Measurements from ENCODE around the gene KCTD21. TPM values are rescaled to one million over a fixed set of nuclear protein-coding genes. Genes with fewer than 3 reads are reported as not detected.
"Not testable (repeated sequence)": the region's sequence is repeated elsewhere in the genome, so short reads cannot be mapped to it uniquely, and the experiment has no call there.

Gene KCTD21
- total and polyA plus RNA-seq, 2 experiments from 2014 or later: 4.7 to 8.2 TPM

DNA sequence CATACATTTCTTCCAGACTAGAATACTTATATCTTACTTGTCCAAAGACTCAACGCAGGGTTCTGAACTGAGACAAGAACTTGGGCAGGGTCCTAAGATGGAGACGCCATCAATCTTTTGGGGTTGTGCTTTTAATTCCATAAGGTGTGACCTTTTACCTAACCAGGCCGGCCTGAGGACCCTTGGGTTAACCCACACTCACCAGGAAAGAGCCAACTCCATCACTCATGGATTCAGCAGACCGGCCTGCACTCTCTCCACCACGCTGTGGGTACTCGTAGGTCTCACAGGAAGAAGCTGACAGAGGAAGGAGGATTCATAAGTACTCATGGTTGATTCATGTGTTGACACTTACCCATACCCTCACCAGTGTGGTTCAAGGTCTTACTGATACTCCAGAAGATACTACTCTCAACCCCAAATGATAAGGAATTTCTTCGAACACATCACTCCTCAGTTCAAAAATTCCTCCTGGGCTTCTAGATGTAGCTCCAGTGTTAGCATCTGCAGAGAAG lies 36.5 kb upstream of the KCTD21 start:
- TF ChIP-seq EZH2 (IDR thresholded peaks at IDR 0.05; ENCODE audit: borderline replicate concordance): no peak

DNA sequence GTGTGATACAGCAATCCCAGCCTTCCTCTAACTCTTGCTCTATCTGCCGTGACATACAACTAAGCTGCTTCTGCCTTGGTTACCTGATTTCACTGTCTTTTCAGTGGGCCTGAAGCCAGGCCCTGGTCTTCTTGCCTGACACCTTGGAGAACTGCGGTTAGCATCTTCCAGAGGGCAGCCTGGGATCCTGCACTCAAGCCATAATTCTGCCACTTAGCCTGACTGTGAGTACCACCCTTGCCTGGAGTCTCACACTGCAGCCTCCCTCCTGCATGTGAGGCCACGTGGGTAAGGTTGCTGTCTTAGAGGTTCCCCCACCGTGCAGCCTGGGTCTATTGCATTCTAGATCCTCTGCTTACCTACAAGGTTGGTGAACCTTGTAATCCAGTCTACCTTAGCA lies 36.1 kb upstream of the KCTD21 start:
- no peaks in the 10 kb centered on the region for H3K36me3 ChIP-seq (replicated peaks; ENCODE audit: insufficient read depth, low read depth)
- 89% methylated on average over 4 of the region's 4 CpGs for WGBS (ENCODE audit: low lambda C conversion rate, missing lambda C conversion rate)
- H3K79me2 ChIP-seq: no peaks in the 10 kb centered on the region
- no peaks in the 10 kb centered on the region for H3K9me3 ChIP-seq (ENCODE audit: low read depth)
- H3K4me3 ChIP-seq: no peak overlapping the region
- no peaks in the 10 kb centered on the region for H4K20me1 ChIP-seq (ENCODE audit: insufficient read depth, poor library complexity, severe bottlenecking)
- no peaks in the 10 kb centered on the region for H3K27me3 ChIP-seq
- no peaks in the 10 kb centered on the region for H3K4me1 ChIP-seq (ENCODE audit: insufficient read depth)
- no peak for DNase-seq (ENCODE audit: low spot score)
- no peak overlapping the region for H3K4me2 ChIP-seq
- no peaks in the 10 kb centered on the region for H3K9me2 ChIP-seq (replicated peaks; ENCODE audit: insufficient read depth)
- no peak overlapping the region for H2AFZ ChIP-seq
- no peak overlapping the region for H3K27ac ChIP-seq
- TF ChIP-seq EZH2 (IDR thresholded peaks at IDR 0.05; ENCODE audit: borderline replicate concordance) (no peak), EZH2phosphoT487 (IDR thresholded peaks at IDR 0.05; ENCODE audit: low read depth, severe bottlenecking, unreplicated experiment) (no peak)
- TF ChIP-seq, protein P1, sequence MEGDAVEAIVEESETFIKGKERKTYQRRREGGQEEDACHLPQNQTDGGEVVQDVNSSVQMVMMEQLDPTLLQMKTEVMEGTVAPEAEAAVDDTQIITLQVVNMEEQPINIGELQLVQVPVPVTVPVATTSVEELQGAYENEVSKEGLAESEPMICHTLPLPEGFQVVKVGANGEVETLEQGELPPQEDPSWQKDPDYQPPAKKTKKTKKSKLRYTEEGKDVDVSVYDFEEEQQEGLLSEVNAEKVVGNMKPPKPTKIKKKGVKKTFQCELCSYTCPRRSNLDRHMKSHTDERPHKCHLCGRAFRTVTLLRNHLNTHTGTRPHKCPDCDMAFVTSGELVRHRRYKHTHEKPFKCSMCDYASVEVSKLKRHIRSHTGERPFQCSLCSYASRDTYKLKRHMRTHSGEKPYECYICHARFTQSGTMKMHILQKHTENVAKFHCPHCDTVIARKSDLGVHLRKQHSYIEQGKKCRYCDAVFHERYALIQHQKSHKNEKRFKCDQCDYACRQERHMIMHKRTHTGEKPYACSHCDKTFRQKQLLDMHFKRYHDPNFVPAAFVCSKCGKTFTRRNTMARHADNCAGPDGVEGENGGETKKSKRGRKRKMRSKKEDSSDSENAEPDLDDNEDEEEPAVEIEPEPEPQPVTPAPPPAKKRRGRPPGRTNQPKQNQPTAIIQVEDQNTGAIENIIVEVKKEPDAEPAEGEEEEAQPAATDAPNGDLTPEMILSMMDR (IDR thresholded peaks at IDR 0.05; ENCODE audit: poor library complexity): no peak

More for the DNA sequence above, 36.5 kb upstream of the KCTD21 start:
- no peak overlapping the region for H3K4me2 ChIP-seq
- H3K27ac ChIP-seq: no peak overlapping the region
- H2AFZ ChIP-seq: no peak overlapping the region
- H3K36me3 ChIP-seq (replicated peaks; ENCODE audit: insufficient read depth, low read depth): no peaks in the 10 kb centered on the region
- H3K4me1 ChIP-seq (ENCODE audit: insufficient read depth): no peaks in the 10 kb centered on the region
- H3K9me3 ChIP-seq (ENCODE audit: low read depth): no peaks in the 10 kb centered on the region
- H3K27me3 ChIP-seq: no peaks in the 10 kb centered on the region
- no peaks in the 10 kb centered on the region for H4K20me1 ChIP-seq (ENCODE audit: insufficient read depth, poor library complexity, severe bottlenecking)
- no peaks in the 10 kb centered on the region for H3K9me2 ChIP-seq (replicated peaks; ENCODE audit: insufficient read depth)
- no peak for DNase-seq (ENCODE audit: low spot score)
- no peak overlapping the region for H3K4me3 ChIP-seq
- WGBS (ENCODE audit: low lambda C conversion rate, missing lambda C conversion rate): 94% methylated on average over 7 of the region's 7 CpGs
- H3K79me2 ChIP-seq: no peaks in the 10 kb centered on the region

DNA sequence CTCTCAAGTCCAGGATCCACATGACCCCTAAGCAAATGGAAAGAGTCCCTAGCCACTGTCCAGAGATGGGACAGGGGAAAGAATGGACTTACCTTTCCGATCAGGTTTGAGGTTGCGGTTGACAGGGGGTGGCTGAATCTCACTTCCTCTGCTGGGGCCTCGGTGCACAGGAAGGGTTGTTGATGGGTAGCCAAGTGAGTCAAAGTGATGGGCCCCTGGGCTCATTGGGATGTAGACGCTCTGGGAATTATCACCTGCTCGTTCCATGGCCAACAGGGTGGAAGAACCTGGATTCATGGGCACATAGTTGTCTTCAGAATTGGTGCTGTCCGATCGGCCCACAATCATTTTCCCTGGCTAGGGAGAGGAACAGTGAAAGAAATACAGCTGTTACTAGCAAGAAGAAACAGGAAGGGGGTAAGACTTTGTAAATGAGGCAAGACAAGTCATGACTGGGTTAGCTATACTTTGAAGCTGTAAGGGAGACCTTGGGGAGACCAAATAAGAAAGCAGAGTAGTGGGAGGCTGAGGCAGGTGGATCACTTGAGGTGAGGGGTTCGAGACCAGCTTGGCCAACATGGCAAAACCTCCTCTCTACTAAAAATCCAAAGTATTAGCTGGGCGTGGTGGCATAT lies 35.0 kb upstream of the KCTD21 start:
- no peaks in the 10 kb centered on the region for H3K27me3 ChIP-seq
- WGBS (ENCODE audit: low lambda C conversion rate, missing lambda C conversion rate): 96% methylated on average over 9 of the region's 9 CpGs
- no peak overlapping the region for H3K4me2 ChIP-seq

GRCh38 chr11:78222726-78223125 lies 34.3 kb upstream of the KCTD21 start:
- WGBS (ENCODE audit: low lambda C conversion rate, missing lambda C conversion rate): 86% methylated on average over 10 of the region's 10 CpGs
- not testable (repeated sequence) for H3K9me2 ChIP-seq (replicated peaks; ENCODE audit: insufficient read depth); H2AFZ ChIP-seq; DNase-seq (ENCODE audit: low spot score); H3K4me2 ChIP-seq; H4K20me1 ChIP-seq (ENCODE audit: insufficient read depth, poor library complexity, severe bottlenecking); H3K9me3 ChIP-seq (ENCODE audit: low read depth); H3K79me2 ChIP-seq; H3K27ac ChIP-seq; H3K4me1 ChIP-seq (ENCODE audit: insufficient read depth); H3K36me3 ChIP-seq (replicated peaks; ENCODE audit: insufficient read depth, low read depth); H3K4me3 ChIP-seq; H3K27me3 ChIP-seq

More for the DNA sequence above, 35.0 kb upstream of the KCTD21 start:
- Histone ChIP-seq H2AFZ (no peak overlapping the region), H3K27ac (no peak overlapping the region), H3K9me3 (ENCODE audit: low read depth) (no peaks in the 10 kb centered on the region), H3K79me2 (no peaks in the 10 kb centered on the region), H3K4me1 (ENCODE audit: insufficient read depth) (no peaks in the 10 kb centered on the region), H3K36me3 (replicated peaks; ENCODE audit: insufficient read depth, low read depth) (no peaks in the 10 kb centered on the region), H4K20me1 (ENCODE audit: insufficient read depth, poor library complexity, severe bottlenecking) (no peaks in the 10 kb centered on the region), H3K4me3 (no peak overlapping the region), H3K9me2 (replicated peaks; ENCODE audit: insufficient read depth) (no peaks in the 10 kb centered on the region)
- no peak for TF ChIP-seq EZH2phosphoT487 (IDR thresholded peaks at IDR 0.05; ENCODE audit: low read depth, severe bottlenecking, unreplicated experiment)
- TF ChIP-seq EZH2 (IDR thresholded peaks at IDR 0.05; ENCODE audit: borderline replicate concordance): no peak
- TF ChIP-seq, protein P1 (IDR thresholded peaks at IDR 0.05; ENCODE audit: poor library complexity): no peak
- no peak for DNase-seq (ENCODE audit: low spot score)

All from hepatocyte (in vitro differentiated cells).